Retinal pigment epithelial cell (primary cell): ENCODE data around the gene TTLL5.
A peak's percentile ranks its signal among the peaks of the same experiment; 100 is the strongest.

Experiments used
- DNase-seq: peaks from one replicate; pipeline ENCODE4 v3.0.0-alpha.2; 2010; ENCODE audit warnings: low read depth
- H3K4me3 ChIP-seq: 2 replicates; pipeline ENCODE4 v1.5.1; 2011; ENCODE audit warnings: mild to moderate bottlenecking, low read length, control low read depth, moderate library complexity
- CTCF ChIP-seq: conservative IDR thresholded peaks from 2 replicates; pipeline ENCODE4 v1.5.1; 2011; ENCODE audit warnings: low read depth, low read length, control low read depth, inconsistent platforms

Gene TTLL5

GRCh38 chr14:75871181-75871880 lies 210.3 kb downstream of the TTLL5 start:
- no peak for TF ChIP-seq CTCF
- no peak overlapping the region for H3K4me3 ChIP-seq
- DNase-seq: no peak

GRCh38 chr14:75875958-75876357 lies 214.9 kb downstream of the TTLL5 start:
- no peak for TF ChIP-seq CTCF
- no peak overlapping the region for H3K4me3 ChIP-seq
- DNase-seq: no peak

- TF ChIP-seq CTCF: no peak
- H3K4me3 ChIP-seq: no peak overlapping the region
- no peak for DNase-seq
These were observed 215.5 kb downstream of the TTLL5 start for GRCh38 chr14:75876530-75876929.

- H3K4me3 ChIP-seq: no peak overlapping the region
- no peak for DNase-seq
- TF ChIP-seq CTCF: no peak
These were observed 216.2 kb downstream of the TTLL5 start for GRCh38 chr14:75877292-75877691.

- DNase-seq: no peak
- no peak for TF ChIP-seq CTCF
- no peak overlapping the region for H3K4me3 ChIP-seq
These were observed 216.8 kb downstream of the TTLL5 start for GRCh38 chr14:75877884-75878283.

- TF ChIP-seq CTCF: no peak
- H3K4me3 ChIP-seq: no peak overlapping the region
- DNase-seq: peak; percentile 82
These were observed 218.0 kb downstream of the TTLL5 start for GRCh38 chr14:75879031-75879430.

- DNase-seq: no peak
- TF ChIP-seq CTCF: no peak
These were observed 219.5 kb downstream of the TTLL5 start for GRCh38 chr14:75880512-75880911.

More at GRCh38 chr14:75880512-75880911, 219.5 kb downstream of the TTLL5 start:
- H3K4me3 ChIP-seq: no peak overlapping the region
